ENCODE results near the gene PCDH8.

- no peak for TF ChIP-seq POLR2AphosphoS5 (IDR thresholded peaks at IDR 0.05; ENCODE audit: low read depth)
- TF ChIP-seq, protein P1, sequence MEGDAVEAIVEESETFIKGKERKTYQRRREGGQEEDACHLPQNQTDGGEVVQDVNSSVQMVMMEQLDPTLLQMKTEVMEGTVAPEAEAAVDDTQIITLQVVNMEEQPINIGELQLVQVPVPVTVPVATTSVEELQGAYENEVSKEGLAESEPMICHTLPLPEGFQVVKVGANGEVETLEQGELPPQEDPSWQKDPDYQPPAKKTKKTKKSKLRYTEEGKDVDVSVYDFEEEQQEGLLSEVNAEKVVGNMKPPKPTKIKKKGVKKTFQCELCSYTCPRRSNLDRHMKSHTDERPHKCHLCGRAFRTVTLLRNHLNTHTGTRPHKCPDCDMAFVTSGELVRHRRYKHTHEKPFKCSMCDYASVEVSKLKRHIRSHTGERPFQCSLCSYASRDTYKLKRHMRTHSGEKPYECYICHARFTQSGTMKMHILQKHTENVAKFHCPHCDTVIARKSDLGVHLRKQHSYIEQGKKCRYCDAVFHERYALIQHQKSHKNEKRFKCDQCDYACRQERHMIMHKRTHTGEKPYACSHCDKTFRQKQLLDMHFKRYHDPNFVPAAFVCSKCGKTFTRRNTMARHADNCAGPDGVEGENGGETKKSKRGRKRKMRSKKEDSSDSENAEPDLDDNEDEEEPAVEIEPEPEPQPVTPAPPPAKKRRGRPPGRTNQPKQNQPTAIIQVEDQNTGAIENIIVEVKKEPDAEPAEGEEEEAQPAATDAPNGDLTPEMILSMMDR (conservative IDR thresholded peaks at IDR 0.05; ENCODE audit: low read depth in 2 of 2), result no peak
- TF ChIP-seq JUNB (IDR thresholded peaks at IDR 0.05; ENCODE audit: unreplicated experiment), result no peak
- no peak for TF ChIP-seq CREB1 (CRISPR knock-in tag; IDR thresholded peaks at IDR 0.05; ENCODE audit: low read depth)
- TF ChIP-seq EZH2phosphoT487 (IDR thresholded peaks at IDR 0.05; ENCODE audit: unreplicated experiment), result no peak
- no peak for TF ChIP-seq EZH2 (IDR thresholded peaks at IDR 0.05; ENCODE audit: low read depth, unreplicated experiment)
- no peak for TF ChIP-seq REST (IDR thresholded peaks at IDR 0.05; ENCODE audit: unreplicated experiment)
- TF ChIP-seq ZNF331 (CRISPR knock-in tag; IDR thresholded peaks at IDR 0.05; ENCODE audit: low read depth), result no peak
- no peak for TF ChIP-seq STAT1 (IDR thresholded peaks at IDR 0.05; ENCODE audit: unreplicated experiment)
- no peak for TF ChIP-seq NANOG (IDR thresholded peaks at IDR 0.05; ENCODE audit: borderline replicate concordance)
- no peak for TF ChIP-seq ETS1 (IDR thresholded peaks at IDR 0.05)
Measured at GRCh38 chr13:52837850-52838249, 10.6 kb downstream of the PCDH8 start.
